ENCODE measurements around the gene SURF2. TPM values are rescaled to one million over a fixed set of nuclear protein-coding genes. Genes with fewer than 3 reads are reported as not detected.
"Not testable (repeated sequence)": the region's sequence is repeated elsewhere in the genome, so short reads cannot be mapped to it uniquely, and the experiment has no call there.

The SURF2 gene
- total RNA-seq = 10 to 100 TPM; 20.0 to 27.0 TPM

DNA sequence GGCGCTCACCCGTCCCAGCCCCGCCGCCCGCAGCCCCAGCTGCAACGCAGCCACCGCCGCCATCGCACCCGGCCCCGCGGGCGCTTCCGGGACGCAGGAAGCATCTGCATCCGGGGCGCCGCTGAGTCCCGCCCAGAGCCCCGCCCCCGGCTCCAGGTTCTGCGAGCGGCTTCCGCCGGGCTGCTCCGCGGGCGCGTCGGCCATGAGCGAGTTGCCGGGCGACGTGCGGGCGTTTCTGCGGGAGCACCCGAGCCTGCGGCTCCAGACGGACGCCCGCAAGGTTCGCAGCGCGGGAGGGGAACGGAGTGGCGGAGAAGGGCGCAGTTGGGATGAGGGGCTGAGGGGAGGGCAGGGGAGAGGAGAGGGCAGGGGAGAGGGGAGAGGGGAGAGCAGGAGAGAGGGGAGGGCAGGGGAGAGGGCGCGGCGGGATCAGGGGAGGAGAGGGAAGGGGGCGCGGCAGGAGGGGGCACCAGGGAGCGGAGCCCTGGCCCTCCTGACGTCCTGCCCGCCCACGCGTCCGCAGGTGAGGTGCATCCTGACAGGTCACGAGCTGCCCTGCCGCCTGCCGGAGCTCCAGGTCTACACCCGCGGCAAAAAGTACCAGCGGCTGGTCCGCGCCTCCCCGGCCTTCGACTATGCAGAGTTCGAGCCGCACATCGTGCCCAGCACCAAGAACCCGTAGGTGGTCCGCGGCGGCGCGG is at the start of gene SURF2, which contains the start of gene SURF1:
TSS of gene SURF2 (plus strand) at position 160 of the 701 bp plus-strand sequence. CDS start at position 203, 43 bp downstream.
TSS of gene SURF1 (minus strand) at position 97 of the 701 bp plus-strand sequence. CDS start at position 63, 34 bp downstream.
- 0% methylated on average over 5 to 73 of the region's 78 CpGs for WGBS, 2 donors
- H3K36me3 ChIP-seq (replicated peaks in 1 of 2; ENCODE audit: insufficient read depth in 1 of 2, low read depth in 2 of 2) = peaks cover 0 to 9% of the 10 kb centered on the region in 2 donors

DNA sequence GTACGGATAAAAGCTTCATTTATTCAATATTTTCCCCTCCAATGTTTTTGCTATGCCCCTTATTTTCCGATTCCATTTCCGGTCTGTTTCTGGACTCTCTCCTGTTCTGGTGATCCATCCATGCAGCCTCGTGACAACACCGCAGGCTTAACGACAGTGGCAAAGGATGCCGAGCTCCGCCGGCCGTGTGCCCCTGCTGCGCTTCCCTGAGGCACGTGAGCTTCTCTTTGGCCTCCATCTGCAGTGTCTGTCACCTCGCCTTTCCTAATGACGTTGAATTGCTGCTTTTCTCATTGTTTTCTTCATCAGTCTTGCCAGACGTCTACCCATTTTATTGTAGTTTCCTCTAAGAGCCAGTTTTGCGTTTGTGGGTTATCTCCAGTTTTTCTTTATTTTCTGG is 49.0 kb upstream of the SURF2 start:
- Histone ChIP-seq H3K4me3 (no peak overlapping the region), H3K9me3 (no peaks in the 10 kb centered on the region), H3K4me1 (no peaks in the 10 kb centered on the region), H3K36me3 (replicated peaks in 1 of 2; ENCODE audit: insufficient read depth in 1 of 2, low read depth in 2 of 2) (no peaks in the 10 kb centered on the region), H3K27ac (no peak overlapping the region), H3K27me3 (no peaks in the 10 kb centered on the region)
- intact Hi-C loops (cut with DNase I) = no loop called here
- 61 to 68% methylated on average over 16 of the region's 16 CpGs for WGBS, 2 donors
- DNase-seq = no peak
- ATAC-seq = no peak
- TF ChIP-seq, protein P1, sequence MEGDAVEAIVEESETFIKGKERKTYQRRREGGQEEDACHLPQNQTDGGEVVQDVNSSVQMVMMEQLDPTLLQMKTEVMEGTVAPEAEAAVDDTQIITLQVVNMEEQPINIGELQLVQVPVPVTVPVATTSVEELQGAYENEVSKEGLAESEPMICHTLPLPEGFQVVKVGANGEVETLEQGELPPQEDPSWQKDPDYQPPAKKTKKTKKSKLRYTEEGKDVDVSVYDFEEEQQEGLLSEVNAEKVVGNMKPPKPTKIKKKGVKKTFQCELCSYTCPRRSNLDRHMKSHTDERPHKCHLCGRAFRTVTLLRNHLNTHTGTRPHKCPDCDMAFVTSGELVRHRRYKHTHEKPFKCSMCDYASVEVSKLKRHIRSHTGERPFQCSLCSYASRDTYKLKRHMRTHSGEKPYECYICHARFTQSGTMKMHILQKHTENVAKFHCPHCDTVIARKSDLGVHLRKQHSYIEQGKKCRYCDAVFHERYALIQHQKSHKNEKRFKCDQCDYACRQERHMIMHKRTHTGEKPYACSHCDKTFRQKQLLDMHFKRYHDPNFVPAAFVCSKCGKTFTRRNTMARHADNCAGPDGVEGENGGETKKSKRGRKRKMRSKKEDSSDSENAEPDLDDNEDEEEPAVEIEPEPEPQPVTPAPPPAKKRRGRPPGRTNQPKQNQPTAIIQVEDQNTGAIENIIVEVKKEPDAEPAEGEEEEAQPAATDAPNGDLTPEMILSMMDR (IDR thresholded peaks at IDR 0.05) = no peak
- no peak for TF ChIP-seq POLR2A (IDR thresholded peaks at IDR 0.05)

More for the DNA sequence above, at the start of gene SURF2, which contains the start of gene SURF1:
- DNase-seq (peak; percentile 90 to 93 (median 90)), ATAC-seq (peak; percentile 92)
- peaks cover 49% of the 10 kb centered on the region for H3K4me1 ChIP-seq
- peak within 1 kb of the TSS; percentile 20 to 83 (median 66) for H3K27ac ChIP-seq
- TF ChIP-seq, protein P1 (IDR thresholded peaks at IDR 0.05) = peak in 3 of 7 experiments; percentile 10 to 23 (median 17)
- TF ChIP-seq POLR2A (IDR thresholded peaks at IDR 0.05) = peak in 2 of 3 donors; percentile 49 to 65
- peak within 1 kb of the TSS; percentile 66 to 80 for H3K4me3 ChIP-seq
- no peaks in the 10 kb centered on the region for H3K9me3 ChIP-seq
- intact Hi-C loops (cut with DNase I) = no loop called here
- no peaks in the 10 kb centered on the region for H3K27me3 ChIP-seq

DNA sequence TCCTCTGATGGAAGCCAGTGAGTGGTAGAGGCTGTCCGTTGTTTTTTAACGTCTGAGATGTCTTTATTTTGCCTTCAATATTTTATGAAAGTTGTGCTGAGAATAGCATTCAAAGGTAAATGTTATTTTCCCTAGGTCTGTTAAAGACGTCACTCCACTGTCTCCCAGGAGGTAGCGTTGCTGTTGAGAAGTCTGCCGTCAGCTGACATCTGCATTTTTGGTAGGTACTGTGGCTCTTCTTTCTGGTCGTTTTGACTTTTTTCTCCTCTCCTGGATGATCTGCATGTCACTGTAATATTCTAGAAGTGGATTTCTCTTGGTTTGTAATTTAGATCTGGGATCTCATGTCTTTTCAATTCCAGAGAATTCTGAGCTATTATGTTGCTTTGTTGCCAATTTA is 46.7 kb upstream of the SURF2 start:
- H3K9me3 ChIP-seq = no peaks in the 10 kb centered on the region
- DNase-seq (no peak), ATAC-seq (no peak)
- TF ChIP-seq, protein P1 (IDR thresholded peaks at IDR 0.05) = no peak
- no peak for TF ChIP-seq POLR2A (IDR thresholded peaks at IDR 0.05)
- H3K4me3 ChIP-seq = no peak overlapping the region
- 71 to 74% methylated on average over 6 of the region's 6 CpGs for WGBS, 2 donors
- intact Hi-C loops (cut with DNase I) = no loop called here
- H3K4me1 ChIP-seq = no peaks in the 10 kb centered on the region
- H3K27me3 ChIP-seq = no peaks in the 10 kb centered on the region
- no peaks in the 10 kb centered on the region for H3K36me3 ChIP-seq (replicated peaks in 1 of 2; ENCODE audit: insufficient read depth in 1 of 2, low read depth in 2 of 2)
- H3K27ac ChIP-seq = no peak overlapping the region

DNA sequence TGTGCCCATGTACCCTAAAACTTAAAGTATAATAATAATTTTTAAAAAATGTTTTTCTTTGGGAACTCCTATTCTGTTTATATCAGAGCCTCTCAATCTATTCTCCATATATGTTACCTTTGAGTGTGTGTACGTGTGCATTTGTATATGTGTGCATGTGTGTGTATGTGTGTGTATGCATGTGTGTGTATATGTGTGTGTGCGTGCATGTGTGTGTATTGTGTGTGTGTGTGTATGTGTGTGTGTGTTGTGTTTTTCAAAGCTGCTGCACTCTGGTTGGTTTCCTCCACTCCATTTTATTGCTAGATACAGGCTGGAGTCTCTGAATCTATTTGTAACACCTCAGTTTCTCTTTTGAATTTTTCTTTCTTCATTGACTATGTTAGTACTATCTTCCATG is 40.4 kb upstream of the SURF2 start:
- intact Hi-C loops (cut with DNase I) = no loop called here
- 47 to 57% methylated on average over 2 of the region's 2 CpGs for WGBS, 2 donors
- Histone ChIP-seq H3K9me3 (no peaks in the 10 kb centered on the region), H3K27ac (no peak overlapping the region), H3K36me3 (replicated peaks in 1 of 2; ENCODE audit: insufficient read depth in 1 of 2, low read depth in 2 of 2) (no peaks in the 10 kb centered on the region), H3K27me3 (no peaks in the 10 kb centered on the region), H3K4me3 (no peak overlapping the region), H3K4me1 (no peaks in the 10 kb centered on the region)
- TF ChIP-seq, protein P1 (IDR thresholded peaks at IDR 0.05) = no peak
- no peak for TF ChIP-seq POLR2A (IDR thresholded peaks at IDR 0.05)
- no peak for ATAC-seq
- no peak for DNase-seq

DNA sequence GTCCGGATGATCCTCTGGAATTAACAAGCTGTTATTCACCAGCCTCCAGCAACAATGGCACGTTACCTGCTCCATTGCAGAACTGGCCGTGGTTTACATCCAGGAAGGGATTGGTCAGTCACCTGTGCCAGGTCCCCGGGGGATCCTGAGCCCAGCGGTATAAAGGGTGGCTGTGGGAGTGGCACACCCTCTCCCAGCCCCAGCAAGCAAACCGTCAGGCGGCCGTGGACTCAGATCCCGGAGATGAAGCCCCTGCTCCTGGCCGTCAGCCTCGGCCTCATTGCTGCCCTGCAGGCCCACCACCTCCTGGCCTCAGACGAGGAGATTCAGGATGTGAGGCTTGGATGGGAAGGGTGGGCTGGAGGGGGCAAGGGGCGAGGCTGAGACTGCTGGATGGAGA is 38.8 kb upstream of the SURF2 start:
- H3K9me3 ChIP-seq; H3K36me3 ChIP-seq (replicated peaks in 1 of 2; ENCODE audit: insufficient read depth in 1 of 2, low read depth in 2 of 2); ATAC-seq; H3K4me3 ChIP-seq; H3K27ac ChIP-seq; DNase-seq; H3K27me3 ChIP-seq; intact Hi-C loops (cut with DNase I); H3K4me1 ChIP-seq: not testable (repeated sequence)
- WGBS, 2 donors = 68 to 72% methylated on average over 6 to 12 of the region's 13 CpGs
